Central memory CD8-positive, alpha-beta T cell (primary cell): ENCODE results near the gene TUSC1.
A peak's percentile ranks its signal among the peaks of the same experiment; 100 is the strongest.
"Not testable (repeated sequence)": the region's sequence is repeated elsewhere in the genome, so short reads cannot be mapped to it uniquely, and the experiment has no call there.

Experiments
- ATAC-seq: fragments of 150-1000 bp; cut with Tn5 transposase; replicated peaks from 2 replicates; pipeline ENCODE4 v1.10.0; 2022; ENCODE audit warnings: mild to moderate bottlenecking, moderate FRiP score, moderate number of reproducible peaks; ENCODE audit not compliant: poor library complexity, severe bottlenecking; ENCODE audit errors: extremely low read depth
- DNase-seq, 2 donors: peaks; one replicate each; pipeline ENCODE4 v3.0.0; 2021; ENCODE audit warnings: low spot score in 2 of 2
- H3K27ac Mint-ChIP-seq: one replicate; pipeline ENCODE4 v1.8.0; 2022; ENCODE audit warnings: low read depth, mild to moderate bottlenecking, moderate library complexity, mixed read lengths
- H3K27me3 Mint-ChIP-seq: one replicate; pipeline ENCODE4 v1.8.0; 2022; ENCODE audit warnings: mixed read lengths
- H3K36me3 Mint-ChIP-seq: one replicate; pipeline ENCODE4 v1.8.0; 2022; ENCODE audit warnings: mild to moderate bottlenecking, moderate library complexity, mixed read lengths; ENCODE audit not compliant: insufficient read depth
- H3K4me1 Mint-ChIP-seq: one replicate; pipeline ENCODE4 v1.8.0; 2022; ENCODE audit warnings: mixed read lengths
- H3K4me3 Mint-ChIP-seq: one replicate; pipeline ENCODE4 v1.8.0; 2022; ENCODE audit warnings: mild to moderate bottlenecking, moderate library complexity, mixed read lengths
- H3K9me3 Mint-ChIP-seq: one replicate; pipeline ENCODE4 v1.8.0; 2022; ENCODE audit warnings: mixed read lengths

Gene TUSC1

GRCh38 chr9:25678846-25679360 lies 659 bp upstream of the TUSC1 start:
- no peak overlapping the region for H3K27ac Mint-ChIP-seq
- H3K4me1 Mint-ChIP-seq = no peaks in the 10 kb centered on the region
- ATAC-seq (no peak), DNase-seq (no peak)
- H3K4me3 Mint-ChIP-seq = no peak overlapping the region
- no peaks in the 10 kb centered on the region for H3K27me3 Mint-ChIP-seq
- peaks cover 10% of the 10 kb centered on the region for H3K9me3 Mint-ChIP-seq
- H3K36me3 Mint-ChIP-seq = no peaks in the 10 kb centered on the region

- Mint-ChIP-seq H3K4me3 (peak overlapping the region; percentile 23), H3K9me3 (no peaks in the 10 kb centered on the region), H3K27ac (no peak overlapping the region), H3K4me1 (no peaks in the 10 kb centered on the region), H3K36me3 (no peaks in the 10 kb centered on the region), H3K27me3 (no peaks in the 10 kb centered on the region)
- DNase-seq = no peak
- peak; percentile 19 for ATAC-seq
Measured at GRCh38 chr9:25677301-25678146, 720 bp downstream of the TUSC1 start.

GRCh38 chr9:25675858-25676257 lies 2.4 kb downstream of the TUSC1 start:
- not testable (repeated sequence) for H3K9me3 Mint-ChIP-seq, H3K4me1 Mint-ChIP-seq, H3K36me3 Mint-ChIP-seq, H3K4me3 Mint-ChIP-seq, H3K27me3 Mint-ChIP-seq, H3K27ac Mint-ChIP-seq, ATAC-seq, DNase-seq

GRCh38 chr9:25658571-25658970 lies 19.7 kb downstream of the TUSC1 start:
- Mint-ChIP-seq H3K36me3 (peaks cover 1% of the 10 kb centered on the region), H3K4me3 (no peak overlapping the region), H3K4me1 (no peaks in the 10 kb centered on the region), H3K27ac (no peak overlapping the region), H3K27me3 (no peaks in the 10 kb centered on the region), H3K9me3 (peaks cover 26% of the 10 kb centered on the region)
- DNase-seq (no peak), ATAC-seq (no peak)

GRCh38 chr9:25654417-25654816 lies 23.8 kb downstream of the TUSC1 start:
- Mint-ChIP-seq H3K27me3 (no peaks in the 10 kb centered on the region), H3K36me3 (peaks cover 1% of the 10 kb centered on the region), H3K27ac (no peak overlapping the region), H3K9me3 (peaks cover 18% of the 10 kb centered on the region), H3K4me1 (no peaks in the 10 kb centered on the region), H3K4me3 (no peak overlapping the region)
- DNase-seq (no peak), ATAC-seq (no peak)

- H3K36me3 Mint-ChIP-seq = peaks cover 2% of the 10 kb centered on the region
- no peak overlapping the region for H3K27ac Mint-ChIP-seq
- no peaks in the 10 kb centered on the region for H3K27me3 Mint-ChIP-seq
- ATAC-seq (no peak), DNase-seq (no peak)
- H3K9me3 Mint-ChIP-seq = peaks cover 12% of the 10 kb centered on the region
- no peaks in the 10 kb centered on the region for H3K4me1 Mint-ChIP-seq
- H3K4me3 Mint-ChIP-seq = no peak overlapping the region
Measured at GRCh38 chr9:25648116-25648515, 30.1 kb downstream of the TUSC1 start.

- Mint-ChIP-seq H3K36me3 (no peaks in the 10 kb centered on the region), H3K27me3 (no peaks in the 10 kb centered on the region), H3K27ac (no peak overlapping the region), H3K4me1 (no peaks in the 10 kb centered on the region), H3K4me3 (no peak overlapping the region), H3K9me3 (peaks cover 6% of the 10 kb centered on the region)
- DNase-seq (no peak), ATAC-seq (no peak)
Measured at GRCh38 chr9:25636026-25636425, 42.2 kb downstream of the TUSC1 start.

GRCh38 chr9:25629231-25629630 lies 49.0 kb downstream of the TUSC1 start:
- Mint-ChIP-seq H3K9me3 (peaks cover 25% of the 10 kb centered on the region), H3K36me3 (no peaks in the 10 kb centered on the region), H3K27ac (no peak overlapping the region), H3K27me3 (no peaks in the 10 kb centered on the region), H3K4me1 (no peaks in the 10 kb centered on the region), H3K4me3 (no peak overlapping the region)
- ATAC-seq (no peak), DNase-seq (no peak)
